ENCODE results near the gene MEGF10.

DNA sequence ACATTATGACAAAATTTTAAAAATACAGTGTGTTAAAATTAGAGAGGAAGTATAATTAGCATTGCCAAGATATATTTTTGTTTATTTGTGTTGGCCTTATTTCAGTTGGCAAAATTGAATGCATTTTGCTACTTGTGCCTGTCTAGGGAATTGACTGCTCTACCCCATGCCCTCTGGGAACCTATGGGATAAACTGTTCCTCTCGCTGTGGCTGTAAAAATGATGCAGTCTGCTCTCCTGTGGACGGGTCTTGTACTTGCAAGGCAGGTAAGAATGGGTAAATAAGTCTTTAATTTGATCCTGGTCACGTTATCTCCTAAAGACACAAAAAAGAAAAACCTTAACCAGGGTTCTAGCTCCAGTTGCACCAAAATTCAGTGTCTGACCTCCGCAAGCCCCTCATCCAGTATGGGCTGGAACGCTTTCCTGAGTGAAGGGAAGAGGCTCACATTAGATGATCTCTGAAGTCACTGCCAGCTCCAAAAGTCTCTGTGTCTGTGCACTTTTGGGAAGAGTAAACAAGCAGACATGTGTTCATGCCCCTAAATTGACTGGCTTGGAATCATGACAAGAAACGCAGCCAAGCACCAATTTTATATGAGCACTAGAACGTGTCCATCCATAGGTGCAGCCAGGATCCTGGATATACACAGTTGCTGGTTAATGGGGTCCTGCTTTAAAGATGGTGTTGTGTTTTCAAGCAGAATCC lies 128.5 kb downstream of the MEGF10 start:
- TF ChIP-seq GATA3 (IDR thresholded peaks at IDR 0.05; ENCODE audit: low read depth, low read length) (no peak), GATA2 (IDR thresholded peaks at IDR 0.05; ENCODE audit: low read depth, low read length) (no peak)
